Endodermal cell (in vitro differentiated cells): ENCODE measurements around the gene SLU7. TPM values are rescaled to one million over a fixed set of nuclear protein-coding genes. Genes with fewer than 3 reads are reported as not detected.

Source experiments
- DNase-seq: peaks from one replicate; pipeline ENCODE4 v3.0.0-alpha.2; 2017
- H3K27ac ChIP-seq: 2 replicates; pipeline ENCODE4 v1.5.1; 2013; ENCODE audit warnings: mild to moderate bottlenecking, low read depth, low read length, moderate library complexity
- H3K27me3 ChIP-seq: 2 replicates; pipeline ENCODE4 v1.6.1; 2013; ENCODE audit warnings: mild to moderate bottlenecking, low read length, moderate library complexity; ENCODE audit not compliant: insufficient read depth, control insufficient read depth, poor library complexity, severe bottlenecking
- H3K36me3 ChIP-seq: 2 replicates; pipeline ENCODE4 v1.7.0; 2013; ENCODE audit warnings: mild to moderate bottlenecking, low read length, moderate library complexity; ENCODE audit not compliant: control insufficient read depth, insufficient read depth
- H3K4me1 ChIP-seq: one replicate; pipeline ENCODE4 v1.7.0; 2013; ENCODE audit warnings: low read length; ENCODE audit not compliant: control insufficient read depth, insufficient read depth
- H3K4me3 ChIP-seq: 2 replicates; pipeline ENCODE4 v1.5.1; 2013; ENCODE audit warnings: mild to moderate bottlenecking, low read length, moderate library complexity
- H3K9ac ChIP-seq: 2 replicates; pipeline ENCODE4 v1.6.1; 2013; ENCODE audit warnings: mild to moderate bottlenecking, low read length, moderate library complexity; ENCODE audit not compliant: poor library complexity, severe bottlenecking; ENCODE audit errors: extremely low read depth
- H3K9me3 ChIP-seq: 2 replicates; pipeline ENCODE4 v1.6.1; 2013; ENCODE audit warnings: mild to moderate bottlenecking, low read length, moderate library complexity; ENCODE audit not compliant: control insufficient read depth
- H3K27ac Mint-ChIP-seq: 2 replicates; pipeline ENCODE4 v1.8.0; 2020; ENCODE audit warnings: mixed read lengths
- H3K27me3 Mint-ChIP-seq: 2 replicates; pipeline ENCODE4 v1.8.0; 2021; ENCODE audit warnings: mild to moderate bottlenecking, mixed read lengths; ENCODE audit not compliant: insufficient read depth
- H3K36me3 Mint-ChIP-seq: 2 replicates; pipeline ENCODE4 v1.8.0; 2020; ENCODE audit warnings: low read depth, mixed read lengths
- H3K4me1 Mint-ChIP-seq: 2 replicates; pipeline ENCODE4 v1.8.0; 2020; ENCODE audit warnings: mixed read lengths
- H3K4me3 Mint-ChIP-seq: 2 replicates; pipeline ENCODE4 v1.8.0; 2020; ENCODE audit warnings: mild to moderate bottlenecking, moderate library complexity, mixed read lengths
- H3K9me3 Mint-ChIP-seq: 2 replicates; pipeline ENCODE4 v1.8.0; 2020; ENCODE audit warnings: mild to moderate bottlenecking, mixed read lengths
- CTCF ChIP-seq: fragments of 200-600 bp; sonication (generic); conservative IDR thresholded peaks from 2 replicates; pipeline ENCODE4 v1.5.0; 2021; ENCODE audit warnings: antibody characterized with exemption, mild to moderate bottlenecking
- WGBS, 2 experiments: methylation state at CpG; one replicate each; pipeline versions ENCODE4 v1.1.5 to v1.1.7; 2013; ENCODE audit warnings: missing lambda C conversion rate in 2 of 2, mixed read lengths in 1 of 2; ENCODE audit not compliant: insufficient coverage in 1 of 2, insufficient read length in 1 of 2; 5-methylcytosine and 5-hydroxymethylcytosine counted together
- total RNA-seq, 2 donors: library from RNA; stranded (reverse); fragmentation: NEBNext Ultra II Directional in 1 of 2; extraction: Animal tissue kit (Norgen Biotek cat#: 25700) in 1 of 2; gene quantifications; 2 replicates in 1 of 2; 3 replicates in 1 of 2; pipeline ENCODE4 v1.2.1, GENCODE V29; 2021

SLU7 gene
- total RNA-seq, 2 donors from 2014 or later, result 36.8 to 47.5 TPM

- Histone ChIP-seq H3K4me3 (no peak overlapping the region), H3K36me3 (no peaks in the 10 kb centered on the region), H3K27me3 (no peaks in the 10 kb centered on the region), H3K9me3 (peaks cover 8% of the 10 kb centered on the region), H3K4me1 (no peaks in the 10 kb centered on the region), H3K9ac (no peak overlapping the region), H3K27ac (no peak overlapping the region)
- Mint-ChIP-seq H3K27ac (no peak overlapping the region), H3K36me3 (no peaks in the 10 kb centered on the region), H3K9me3 (no peaks in the 10 kb centered on the region), H3K27me3 (no peaks in the 10 kb centered on the region), H3K4me3 (no peak overlapping the region), H3K4me1 (no peaks in the 10 kb centered on the region)
- DNase-seq, result no peak
- WGBS, 2 experiments, result 86% methylated on average over 2 to 3 of the region's 3 CpGs
- TF ChIP-seq CTCF, result no peak
These were observed 30.6 kb upstream of the SLU7 start for GRCh38 chr5:160449458-160449857.

GRCh38 chr5:160448886-160449285, 30.0 kb upstream of the SLU7 start:
- WGBS, 2 experiments, result 100% methylated on average over 1 of the region's 1 CpG; no CpG with 5 or more reads in 1 of the 2 experiments
- H3K27me3 ChIP-seq, result no peaks in the 10 kb centered on the region
- Mint-ChIP-seq H3K4me3 (no peak overlapping the region), H3K27ac (no peak overlapping the region), H3K4me1 (no peaks in the 10 kb centered on the region), H3K27me3 (no peaks in the 10 kb centered on the region), H3K9me3 (no peaks in the 10 kb centered on the region), H3K36me3 (no peaks in the 10 kb centered on the region)
- DNase-seq, result no peak
- H3K27ac ChIP-seq, result no peak overlapping the region
- no peak overlapping the region for H3K4me3 ChIP-seq
- no peak for TF ChIP-seq CTCF
- H3K9ac ChIP-seq, result no peak overlapping the region
- peaks cover 8% of the 10 kb centered on the region for H3K9me3 ChIP-seq
- no peaks in the 10 kb centered on the region for H3K36me3 ChIP-seq
- no peaks in the 10 kb centered on the region for H3K4me1 ChIP-seq

GRCh38 chr5:160445751-160446150, 26.9 kb upstream of the SLU7 start:
- Mint-ChIP-seq H3K9me3 (no peaks in the 10 kb centered on the region), H3K4me1 (no peaks in the 10 kb centered on the region), H3K27ac (no peak overlapping the region), H3K27me3 (no peaks in the 10 kb centered on the region), H3K36me3 (no peaks in the 10 kb centered on the region), H3K4me3 (no peak overlapping the region)
- Histone ChIP-seq H3K36me3 (no peaks in the 10 kb centered on the region), H3K9ac (no peak overlapping the region), H3K9me3 (peaks cover 8% of the 10 kb centered on the region), H3K4me1 (no peaks in the 10 kb centered on the region), H3K27me3 (no peaks in the 10 kb centered on the region), H3K27ac (no peak overlapping the region), H3K4me3 (no peak overlapping the region)
- no peak for TF ChIP-seq CTCF
- DNase-seq, result no peak
